ENCODE data around the gene INKA1. TPM values are rescaled to one million over a fixed set of nuclear protein-coding genes. Genes with fewer than 3 reads are reported as not detected.
"Not testable (repeated sequence)": the region's sequence is repeated elsewhere in the genome, so short reads cannot be mapped to it uniquely, and the experiment has no call there.

Gene INKA1
- total and polyA plus RNA-seq, 9 of the 15 experiments (the other 6 are each of a cell fraction or from before 2014, with no cell fraction given) = 0.55 to 13.9 (median 6.7) TPM

- TF ChIP-seq STAG1 (CRISPR knock-in tag; IDR thresholded peaks at IDR 0.05; ENCODE audit: borderline replicate concordance) = no peak
These were observed 22.7 kb upstream of the INKA1 start (continued) for GRCh38 chr3:49780080-49780974.

- H3K4me1 ChIP-seq (replicated peaks in 1 of 2; ENCODE audit: control insufficient read depth in 2 of 2, insufficient read depth in 2 of 2, low read length in 2 of 2); POLR2A ChIA-PET; H3K27ac ChIP-seq (ENCODE audit: extremely low read depth, low read depth, low read length); BruUV-seq (replicated peaks); H3K9me1 ChIP-seq (ENCODE audit: control insufficient read depth, insufficient read depth, low read length); H3K4me2 ChIP-seq (ENCODE audit: insufficient read depth, low read length); H3K9ac ChIP-seq (ENCODE audit: insufficient read depth in 1 of 2, low read depth in 2 of 2, low read length in 2 of 2); H3K4me3 ChIP-seq; H2AFZ ChIP-seq (ENCODE audit: low read depth, low read length); H4K20me1 ChIP-seq (replicated peaks; ENCODE audit: control insufficient read depth, insufficient read depth, low read length); FAIRE-seq; intact Hi-C loops (cut with micrococcal nuclease); ATAC-seq; CTCF ChIA-PET (ENCODE audit: low intra/inter-chr PET ratio); DNase-seq (ENCODE audit: extremely low read depth in 1 of 4, low spot score in 3 of 4); H3K9me3 ChIP-seq (replicated peaks; ENCODE audit: control insufficient read depth, insufficient read depth, low read depth, low read length); in situ Hi-C loops (cut with MboI); H3K27me3 ChIP-seq (ENCODE audit: control insufficient read depth in 2 of 2, insufficient read depth in 2 of 2, low read length in 2 of 2): not testable (repeated sequence)
- WGBS (ENCODE audit: insufficient coverage, low coverage, missing lambda C conversion rate) = 86% methylated on average over 8 of the region's 9 CpGs
- peaks cover 52% of the 10 kb centered on the region; the same call in 2 of the 3 replicates for H3K36me3 ChIP-seq (ENCODE audit: control insufficient read depth, insufficient read depth, low read length)
- H3K79me2 ChIP-seq (ENCODE audit: control insufficient read depth, insufficient read depth, low read length) = peaks cover 80% of the 10 kb centered on the region
These were observed 22.1 kb upstream of the INKA1 start for GRCh38 chr3:49780975-49781365.

Data from K562 (cell line).